Neural progenitor cell (in vitro differentiated cells): ENCODE measurements around the gene INS. TPM values are rescaled to one million over a fixed set of nuclear protein-coding genes. Genes with fewer than 3 reads are reported as not detected.

Source experiments
- DNase-seq: peaks from one replicate; pipeline ENCODE4 v3.0.0-alpha.2; 2016; ENCODE audit warnings: low spot score
- H2AFZ ChIP-seq: fragments of 200-600 bp; sonication (generic); replicated peaks from 2 replicates; pipeline ENCODE4 v1.6.1; 2016; ENCODE audit warnings: antibody characterized with exemption
- H3F3A ChIP-seq: fragments of 200-600 bp; sonication (generic); 2 replicates; pipeline ENCODE4 v1.6.1; 2016; ENCODE audit warnings: antibody characterized with exemption, low read depth
- H3K27ac ChIP-seq: fragments of 200-600 bp; sonication (generic); 2 replicates; pipeline ENCODE4 v1.5.1; 2016; ENCODE audit warnings: mild to moderate bottlenecking
- H3K27me3 ChIP-seq: fragments of 200-600 bp; sonication (generic); 2 replicates; pipeline ENCODE4 v1.6.1; 2016; ENCODE audit warnings: mild to moderate bottlenecking, moderate library complexity
- H3K36me3 ChIP-seq: fragments of 200-600 bp; sonication (generic); 2 replicates; pipeline ENCODE4 v1.5.1; 2016
- H3K4me1 ChIP-seq: fragments of 200-600 bp; sonication (generic); 2 replicates; pipeline ENCODE4 v1.6.1; 2016; ENCODE audit warnings: mixed run types
- H3K4me2 ChIP-seq: fragments of 200-600 bp; sonication (generic); 2 replicates; pipeline ENCODE4 v1.6.1; 2016
- H3K4me3 ChIP-seq: fragments of 200-600 bp; sonication (generic); 2 replicates; pipeline ENCODE4 v1.5.1; 2016
- H3K79me2 ChIP-seq: fragments of 200-600 bp; sonication (generic); 2 replicates; pipeline ENCODE4 v1.6.1; 2016; ENCODE audit warnings: low read depth
- H3K9ac ChIP-seq: fragments of 200-600 bp; sonication (generic); 2 replicates; pipeline ENCODE4 v1.6.1; 2016
- H3K9me3 ChIP-seq: fragments of 200-600 bp; sonication (generic); 2 replicates; pipeline ENCODE4 v1.5.1; 2016; ENCODE audit warnings: low read depth
- H4K20me1 ChIP-seq: fragments of 200-600 bp; sonication (generic); 2 replicates; pipeline ENCODE4 v1.6.1; 2016; ENCODE audit warnings: low read depth
- H3K27ac Mint-ChIP-seq: 3 replicates; pipeline ENCODE4 v1.8.0; 2021; ENCODE audit warnings: mixed read lengths
- H3K27me3 Mint-ChIP-seq: 2 replicates; pipeline ENCODE4 v1.8.0; 2022; ENCODE audit warnings: low read depth, mild to moderate bottlenecking, inconsistent platforms, moderate library complexity, mixed read lengths; ENCODE audit not compliant: insufficient read depth
- H3K36me3 Mint-ChIP-seq: 3 replicates; pipeline ENCODE4 v1.8.0; 2021; ENCODE audit warnings: mixed read lengths
- H3K4me1 Mint-ChIP-seq: 3 replicates; pipeline ENCODE4 v1.8.0; 2021; ENCODE audit warnings: mixed read lengths
- H3K4me3 Mint-ChIP-seq: 3 replicates; pipeline ENCODE4 v1.8.0; 2021; ENCODE audit warnings: mild to moderate bottlenecking, moderate library complexity, mixed read lengths
- H3K9me3 Mint-ChIP-seq: 3 replicates; pipeline ENCODE4 v1.8.0; 2020; ENCODE audit warnings: mixed read lengths
- EZH2 ChIP-seq: fragments of 200-600 bp; sonication (generic); IDR thresholded peaks from 2 replicates; pipeline ENCODE4 v1.6.1; 2017; ENCODE audit warnings: antibody characterized with exemption, mild to moderate bottlenecking, moderate library complexity
- EZH2phosphoT487 ChIP-seq: fragments of 200-600 bp; sonication (generic); IDR thresholded peaks from 2 replicates; pipeline ENCODE4 v1.6.1; 2017; ENCODE audit warnings: antibody characterized with exemption
- total RNA-seq: library from RNA; depleted of rRNA; stranded (reverse); fragments of >200 nt; gene quantifications from 2 replicates; pipeline ENCODE4 v1.2.3, GENCODE V29; 2015; ENCODE audit warnings: low replicate concordance
- TF ChIP-seq, protein P1 (sequence below): fragments of 200-600 bp; sonication (generic); IDR thresholded peaks from 2 replicates; pipeline ENCODE4 v1.5.1; 2017; ENCODE audit warnings: antibody characterized with exemption, mild to moderate bottlenecking

Gene INS
- total RNA-seq, 1 donor from 2014 or later = not detected

- no peaks in the 10 kb centered on the region for H3K9me3 ChIP-seq
- H3K79me2 ChIP-seq = no peaks in the 10 kb centered on the region
- no peak overlapping the region for H3K4me3 ChIP-seq
- no peaks in the 10 kb centered on the region for H3F3A ChIP-seq
- Mint-ChIP-seq H3K4me3 (no peak overlapping the region), H3K27ac (no peak overlapping the region), H3K4me1 (peaks cover 12% of the 10 kb centered on the region), H3K27me3 (peaks cover 6% of the 10 kb centered on the region), H3K36me3 (no peaks in the 10 kb centered on the region), H3K9me3 (no peaks in the 10 kb centered on the region)
- no peak overlapping the region for H3K4me2 ChIP-seq
- H3K4me1 ChIP-seq = peaks cover 32% of the 10 kb centered on the region
- no peak overlapping the region for H2AFZ ChIP-seq
- H4K20me1 ChIP-seq = no peaks in the 10 kb centered on the region
- TF ChIP-seq, protein P1, sequence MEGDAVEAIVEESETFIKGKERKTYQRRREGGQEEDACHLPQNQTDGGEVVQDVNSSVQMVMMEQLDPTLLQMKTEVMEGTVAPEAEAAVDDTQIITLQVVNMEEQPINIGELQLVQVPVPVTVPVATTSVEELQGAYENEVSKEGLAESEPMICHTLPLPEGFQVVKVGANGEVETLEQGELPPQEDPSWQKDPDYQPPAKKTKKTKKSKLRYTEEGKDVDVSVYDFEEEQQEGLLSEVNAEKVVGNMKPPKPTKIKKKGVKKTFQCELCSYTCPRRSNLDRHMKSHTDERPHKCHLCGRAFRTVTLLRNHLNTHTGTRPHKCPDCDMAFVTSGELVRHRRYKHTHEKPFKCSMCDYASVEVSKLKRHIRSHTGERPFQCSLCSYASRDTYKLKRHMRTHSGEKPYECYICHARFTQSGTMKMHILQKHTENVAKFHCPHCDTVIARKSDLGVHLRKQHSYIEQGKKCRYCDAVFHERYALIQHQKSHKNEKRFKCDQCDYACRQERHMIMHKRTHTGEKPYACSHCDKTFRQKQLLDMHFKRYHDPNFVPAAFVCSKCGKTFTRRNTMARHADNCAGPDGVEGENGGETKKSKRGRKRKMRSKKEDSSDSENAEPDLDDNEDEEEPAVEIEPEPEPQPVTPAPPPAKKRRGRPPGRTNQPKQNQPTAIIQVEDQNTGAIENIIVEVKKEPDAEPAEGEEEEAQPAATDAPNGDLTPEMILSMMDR = no peak
- TF ChIP-seq EZH2phosphoT487 (no peak), EZH2 (no peak)
- no peaks in the 10 kb centered on the region for H3K36me3 ChIP-seq
- H3K27ac ChIP-seq = no peak overlapping the region
- H3K27me3 ChIP-seq = peaks cover 15% of the 10 kb centered on the region
- no peak overlapping the region for H3K9ac ChIP-seq
- DNase-seq = no peak
These were observed 7.4 kb upstream of the INS start for GRCh38 chr11:2168286-2169004.

DNA sequence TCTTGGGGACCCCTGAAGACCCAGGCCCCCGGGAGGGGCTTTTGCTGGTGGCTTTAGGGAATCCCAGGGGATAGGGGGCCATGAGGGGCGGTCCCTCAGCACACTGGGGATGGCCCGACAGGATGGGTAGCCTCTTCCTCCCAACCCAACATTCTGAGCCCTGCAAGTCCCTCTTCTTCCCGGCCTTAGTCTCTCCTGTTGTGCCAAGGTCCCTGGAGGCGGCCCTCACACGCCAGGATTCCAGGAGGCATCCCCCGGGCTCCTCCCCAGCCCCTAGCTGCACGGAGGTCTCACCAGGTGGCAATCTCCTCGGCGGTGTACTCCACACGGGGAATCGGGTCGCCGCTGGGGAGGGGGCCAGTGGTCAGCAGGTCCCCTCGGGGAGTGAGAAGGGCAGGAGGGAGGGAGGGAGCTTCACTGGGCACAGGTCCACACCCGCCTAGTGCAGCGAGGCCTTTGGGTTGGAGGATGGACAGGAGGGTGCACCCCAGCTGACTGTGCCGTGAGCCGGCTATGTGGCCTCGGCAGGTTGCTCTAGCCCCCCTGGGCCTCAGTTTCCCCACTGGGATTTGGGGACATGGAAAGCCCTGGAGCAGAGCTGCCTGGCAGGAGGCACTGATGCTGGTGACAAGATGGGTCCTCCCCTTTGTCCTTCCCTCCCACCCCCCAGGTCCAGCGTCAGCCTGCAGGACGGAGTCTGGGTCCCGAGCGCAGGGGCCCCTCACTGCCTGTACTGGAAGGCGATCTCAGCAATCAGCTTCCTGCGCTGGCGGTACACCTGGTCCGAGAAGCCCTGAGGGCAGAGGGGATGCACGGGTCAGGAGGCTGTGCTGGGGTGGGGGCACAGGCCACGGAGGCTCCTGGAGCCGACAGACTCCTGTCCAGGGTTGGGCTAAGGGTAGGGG is 6.4 kb upstream of the INS start:
- Histone ChIP-seq H3K36me3 (no peaks in the 10 kb centered on the region), H3K9ac (no peak overlapping the region), H3K4me1 (peaks cover 32% of the 10 kb centered on the region), H3K27me3 (peaks cover 15% of the 10 kb centered on the region), H3K9me3 (no peaks in the 10 kb centered on the region), H2AFZ (no peak overlapping the region), H3K4me3 (no peak overlapping the region), H3K4me2 (no peak overlapping the region), H3K79me2 (no peaks in the 10 kb centered on the region), H3K27ac (no peak overlapping the region), H3F3A (no peaks in the 10 kb centered on the region), H4K20me1 (no peaks in the 10 kb centered on the region)
- no peak for DNase-seq
- H3K4me1 Mint-ChIP-seq = peaks cover 7% of the 10 kb centered on the region
- no peak overlapping the region for H3K27ac Mint-ChIP-seq
- no peaks in the 10 kb centered on the region for H3K9me3 Mint-ChIP-seq
- TF ChIP-seq EZH2phosphoT487 (no peak), EZH2 (no peak)
- TF ChIP-seq, protein P1 = no peak
- H3K4me3 Mint-ChIP-seq = no peak overlapping the region
- H3K27me3 Mint-ChIP-seq = peaks cover 4% of the 10 kb centered on the region
- H3K36me3 Mint-ChIP-seq = no peaks in the 10 kb centered on the region

GRCh38 chr11:2166091-2166851 is 5.3 kb upstream of the INS start:
- H3K36me3 Mint-ChIP-seq = no peaks in the 10 kb centered on the region
- Histone ChIP-seq H3F3A (no peaks in the 10 kb centered on the region), H3K27me3 (peaks cover 15% of the 10 kb centered on the region), H3K9me3 (no peaks in the 10 kb centered on the region), H3K4me3 (no peak overlapping the region), H3K36me3 (no peaks in the 10 kb centered on the region), H3K9ac (no peak overlapping the region), H3K27ac (no peak overlapping the region), H3K79me2 (no peaks in the 10 kb centered on the region), H3K4me2 (no peak overlapping the region), H4K20me1 (no peaks in the 10 kb centered on the region), H3K4me1 (peaks cover 26% of the 10 kb centered on the region), H2AFZ (peak overlapping the region; percentile 42)
- peak; percentile 67 for DNase-seq
- no peaks in the 10 kb centered on the region for H3K9me3 Mint-ChIP-seq
- H3K27me3 Mint-ChIP-seq = peaks cover 4% of the 10 kb centered on the region
- no peak for TF ChIP-seq EZH2phosphoT487
- TF ChIP-seq, protein P1 = peak; percentile 72
- TF ChIP-seq EZH2 = no peak
- H3K4me3 Mint-ChIP-seq = no peak overlapping the region
- no peak overlapping the region for H3K27ac Mint-ChIP-seq
- peaks cover 7% of the 10 kb centered on the region for H3K4me1 Mint-ChIP-seq
